ENCODE data around the gene MRPL4. TPM values are rescaled to one million over a fixed set of nuclear protein-coding genes. Genes with fewer than 3 reads are reported as not detected.
A peak's percentile ranks its signal among the peaks of the same experiment; 100 is the strongest.

Gene MRPL4
- total and polyA plus RNA-seq, 2 of the 13 experiments (the other 11 are each of a cell fraction or from before 2014, with no cell fraction given), result 40.6 to 42.5 TPM

DNA sequence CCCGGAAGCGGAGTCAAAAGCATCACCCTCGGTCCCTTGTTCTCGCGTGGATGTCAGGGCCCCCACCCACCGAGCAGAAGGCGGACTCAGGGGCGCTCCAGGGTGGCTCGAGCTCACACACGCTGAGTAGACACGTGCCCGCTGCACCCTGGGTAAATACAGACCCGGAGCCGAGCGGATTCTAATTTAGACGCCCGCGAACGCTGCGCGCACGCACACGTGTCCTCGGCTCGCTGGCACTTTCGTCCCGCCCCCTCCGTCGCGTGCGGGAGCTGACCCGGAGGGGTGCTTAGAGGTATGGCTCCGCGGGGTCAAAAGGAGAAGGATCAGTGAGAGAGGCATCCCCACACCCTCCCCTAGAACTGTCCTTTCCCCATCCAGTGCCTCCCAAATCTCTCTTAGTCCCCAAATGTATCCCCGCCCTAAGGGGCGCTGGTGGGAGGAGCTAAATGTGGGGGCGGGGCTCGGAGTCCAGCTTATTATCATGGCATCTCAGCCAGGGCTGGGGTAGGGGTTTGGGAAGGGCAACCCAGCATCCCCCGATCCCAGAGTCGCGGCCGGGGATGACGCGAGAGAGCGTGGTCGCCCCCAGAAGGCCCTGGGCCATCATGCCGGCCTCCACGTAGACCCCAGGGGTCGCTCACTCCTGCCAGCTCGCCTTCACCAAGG lies 37.3 kb downstream of the MRPL4 start (continued):
- TF ChIP-seq NRL (CRISPR knock-in tag; IDR thresholded peaks at IDR 0.05; ENCODE audit: borderline replicate concordance) (peak; percentile 89), CREB1 (IDR thresholded peaks at IDR 0.05) (no peak), CREB1 (CRISPR knock-in tag; IDR thresholded peaks at IDR 0.05) (no peak), ZNF746 (CRISPR knock-in tag; IDR thresholded peaks at IDR 0.05) (0 out of 2 replicates have a peak, but pooled peaks have one; percentile 62), HNRNPUL1 (IDR thresholded peaks at IDR 0.05; ENCODE audit: low read depth, low read length) (no peak), ZNF562 (CRISPR knock-in tag; IDR thresholded peaks at IDR 0.05; ENCODE audit: borderline replicate concordance) (no peak)
- TF ChIP-seq, protein P1, sequence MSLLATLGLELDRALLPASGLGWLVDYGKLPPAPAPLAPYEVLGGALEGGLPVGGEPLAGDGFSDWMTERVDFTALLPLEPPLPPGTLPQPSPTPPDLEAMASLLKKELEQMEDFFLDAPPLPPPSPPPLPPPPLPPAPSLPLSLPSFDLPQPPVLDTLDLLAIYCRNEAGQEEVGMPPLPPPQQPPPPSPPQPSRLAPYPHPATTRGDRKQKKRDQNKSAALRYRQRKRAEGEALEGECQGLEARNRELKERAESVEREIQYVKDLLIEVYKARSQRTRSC (CRISPR knock-in tag; IDR thresholded peaks at IDR 0.05; ENCODE audit: low read depth), result no peak
- TF ChIP-seq, protein P2, sequence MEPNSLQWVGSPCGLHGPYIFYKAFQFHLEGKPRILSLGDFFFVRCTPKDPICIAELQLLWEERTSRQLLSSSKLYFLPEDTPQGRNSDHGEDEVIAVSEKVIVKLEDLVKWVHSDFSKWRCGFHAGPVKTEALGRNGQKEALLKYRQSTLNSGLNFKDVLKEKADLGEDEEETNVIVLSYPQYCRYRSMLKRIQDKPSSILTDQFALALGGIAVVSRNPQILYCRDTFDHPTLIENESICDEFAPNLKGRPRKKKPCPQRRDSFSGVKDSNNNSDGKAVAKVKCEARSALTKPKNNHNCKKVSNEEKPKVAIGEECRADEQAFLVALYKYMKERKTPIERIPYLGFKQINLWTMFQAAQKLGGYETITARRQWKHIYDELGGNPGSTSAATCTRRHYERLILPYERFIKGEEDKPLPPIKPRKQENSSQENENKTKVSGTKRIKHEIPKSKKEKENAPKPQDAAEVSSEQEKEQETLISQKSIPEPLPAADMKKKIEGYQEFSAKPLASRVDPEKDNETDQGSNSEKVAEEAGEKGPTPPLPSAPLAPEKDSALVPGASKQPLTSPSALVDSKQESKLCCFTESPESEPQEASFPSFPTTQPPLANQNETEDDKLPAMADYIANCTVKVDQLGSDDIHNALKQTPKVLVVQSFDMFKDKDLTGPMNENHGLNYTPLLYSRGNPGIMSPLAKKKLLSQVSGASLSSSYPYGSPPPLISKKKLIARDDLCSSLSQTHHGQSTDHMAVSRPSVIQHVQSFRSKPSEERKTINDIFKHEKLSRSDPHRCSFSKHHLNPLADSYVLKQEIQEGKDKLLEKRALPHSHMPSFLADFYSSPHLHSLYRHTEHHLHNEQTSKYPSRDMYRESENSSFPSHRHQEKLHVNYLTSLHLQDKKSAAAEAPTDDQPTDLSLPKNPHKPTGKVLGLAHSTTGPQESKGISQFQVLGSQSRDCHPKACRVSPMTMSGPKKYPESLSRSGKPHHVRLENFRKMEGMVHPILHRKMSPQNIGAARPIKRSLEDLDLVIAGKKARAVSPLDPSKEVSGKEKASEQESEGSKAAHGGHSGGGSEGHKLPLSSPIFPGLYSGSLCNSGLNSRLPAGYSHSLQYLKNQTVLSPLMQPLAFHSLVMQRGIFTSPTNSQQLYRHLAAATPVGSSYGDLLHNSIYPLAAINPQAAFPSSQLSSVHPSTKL (CRISPR knock-in tag; IDR thresholded peaks at IDR 0.05), result no peak
- TF ChIP-seq, protein P3, sequence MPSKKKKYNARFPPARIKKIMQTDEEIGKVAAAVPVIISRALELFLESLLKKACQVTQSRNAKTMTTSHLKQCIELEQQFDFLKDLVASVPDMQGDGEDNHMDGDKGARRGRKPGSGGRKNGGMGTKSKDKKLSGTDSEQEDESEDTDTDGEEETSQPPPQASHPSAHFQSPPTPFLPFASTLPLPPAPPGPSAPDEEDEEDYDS (CRISPR knock-in tag; IDR thresholded peaks at IDR 0.05), result 0 out of 2 replicates have a peak, but pooled peaks have one; percentile 6
- TF ChIP-seq, protein P4, sequence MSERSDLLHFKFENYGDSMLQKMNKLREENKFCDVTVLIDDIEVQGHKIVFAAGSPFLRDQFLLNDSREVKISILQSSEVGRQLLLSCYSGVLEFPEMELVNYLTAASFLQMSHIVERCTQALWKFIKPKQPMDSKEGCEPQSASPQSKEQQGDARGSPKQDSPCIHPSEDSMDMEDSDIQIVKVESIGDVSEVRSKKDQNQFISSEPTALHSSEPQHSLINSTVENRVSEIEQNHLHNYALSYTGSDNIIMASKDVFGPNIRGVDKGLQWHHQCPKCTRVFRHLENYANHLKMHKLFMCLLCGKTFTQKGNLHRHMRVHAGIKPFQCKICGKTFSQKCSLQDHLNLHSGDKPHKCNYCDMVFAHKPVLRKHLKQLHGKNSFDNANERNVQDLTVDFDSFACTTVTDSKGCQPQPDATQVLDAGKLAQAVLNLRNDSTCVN (CRISPR knock-in tag; IDR thresholded peaks at IDR 0.05; ENCODE audit: borderline replicate concordance), result no peak
- TF ChIP-seq, protein P5, sequence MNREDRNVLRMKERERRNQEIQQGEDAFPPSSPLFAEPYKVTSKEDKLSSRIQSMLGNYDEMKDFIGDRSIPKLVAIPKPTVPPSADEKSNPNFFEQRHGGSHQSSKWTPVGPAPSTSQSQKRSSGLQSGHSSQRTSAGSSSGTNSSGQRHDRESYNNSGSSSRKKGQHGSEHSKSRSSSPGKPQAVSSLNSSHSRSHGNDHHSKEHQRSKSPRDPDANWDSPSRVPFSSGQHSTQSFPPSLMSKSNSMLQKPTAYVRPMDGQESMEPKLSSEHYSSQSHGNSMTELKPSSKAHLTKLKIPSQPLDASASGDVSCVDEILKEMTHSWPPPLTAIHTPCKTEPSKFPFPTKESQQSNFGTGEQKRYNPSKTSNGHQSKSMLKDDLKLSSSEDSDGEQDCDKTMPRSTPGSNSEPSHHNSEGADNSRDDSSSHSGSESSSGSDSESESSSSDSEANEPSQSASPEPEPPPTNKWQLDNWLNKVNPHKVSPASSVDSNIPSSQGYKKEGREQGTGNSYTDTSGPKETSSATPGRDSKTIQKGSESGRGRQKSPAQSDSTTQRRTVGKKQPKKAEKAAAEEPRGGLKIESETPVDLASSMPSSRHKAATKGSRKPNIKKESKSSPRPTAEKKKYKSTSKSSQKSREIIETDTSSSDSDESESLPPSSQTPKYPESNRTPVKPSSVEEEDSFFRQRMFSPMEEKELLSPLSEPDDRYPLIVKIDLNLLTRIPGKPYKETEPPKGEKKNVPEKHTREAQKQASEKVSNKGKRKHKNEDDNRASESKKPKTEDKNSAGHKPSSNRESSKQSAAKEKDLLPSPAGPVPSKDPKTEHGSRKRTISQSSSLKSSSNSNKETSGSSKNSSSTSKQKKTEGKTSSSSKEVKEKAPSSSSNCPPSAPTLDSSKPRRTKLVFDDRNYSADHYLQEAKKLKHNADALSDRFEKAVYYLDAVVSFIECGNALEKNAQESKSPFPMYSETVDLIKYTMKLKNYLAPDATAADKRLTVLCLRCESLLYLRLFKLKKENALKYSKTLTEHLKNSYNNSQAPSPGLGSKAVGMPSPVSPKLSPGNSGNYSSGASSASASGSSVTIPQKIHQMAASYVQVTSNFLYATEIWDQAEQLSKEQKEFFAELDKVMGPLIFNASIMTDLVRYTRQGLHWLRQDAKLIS (CRISPR knock-in tag; IDR thresholded peaks at IDR 0.05), result no peak
- TF ChIP-seq, protein P6, sequence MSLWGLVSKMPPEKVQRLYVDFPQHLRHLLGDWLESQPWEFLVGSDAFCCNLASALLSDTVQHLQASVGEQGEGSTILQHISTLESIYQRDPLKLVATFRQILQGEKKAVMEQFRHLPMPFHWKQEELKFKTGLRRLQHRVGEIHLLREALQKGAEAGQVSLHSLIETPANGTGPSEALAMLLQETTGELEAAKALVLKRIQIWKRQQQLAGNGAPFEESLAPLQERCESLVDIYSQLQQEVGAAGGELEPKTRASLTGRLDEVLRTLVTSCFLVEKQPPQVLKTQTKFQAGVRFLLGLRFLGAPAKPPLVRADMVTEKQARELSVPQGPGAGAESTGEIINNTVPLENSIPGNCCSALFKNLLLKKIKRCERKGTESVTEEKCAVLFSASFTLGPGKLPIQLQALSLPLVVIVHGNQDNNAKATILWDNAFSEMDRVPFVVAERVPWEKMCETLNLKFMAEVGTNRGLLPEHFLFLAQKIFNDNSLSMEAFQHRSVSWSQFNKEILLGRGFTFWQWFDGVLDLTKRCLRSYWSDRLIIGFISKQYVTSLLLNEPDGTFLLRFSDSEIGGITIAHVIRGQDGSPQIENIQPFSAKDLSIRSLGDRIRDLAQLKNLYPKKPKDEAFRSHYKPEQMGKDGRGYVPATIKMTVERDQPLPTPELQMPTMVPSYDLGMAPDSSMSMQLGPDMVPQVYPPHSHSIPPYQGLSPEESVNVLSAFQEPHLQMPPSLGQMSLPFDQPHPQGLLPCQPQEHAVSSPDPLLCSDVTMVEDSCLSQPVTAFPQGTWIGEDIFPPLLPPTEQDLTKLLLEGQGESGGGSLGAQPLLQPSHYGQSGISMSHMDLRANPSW (CRISPR knock-in tag; IDR thresholded peaks at IDR 0.05; ENCODE audit: borderline replicate concordance), result no peak
- TF ChIP-seq, protein P7, sequence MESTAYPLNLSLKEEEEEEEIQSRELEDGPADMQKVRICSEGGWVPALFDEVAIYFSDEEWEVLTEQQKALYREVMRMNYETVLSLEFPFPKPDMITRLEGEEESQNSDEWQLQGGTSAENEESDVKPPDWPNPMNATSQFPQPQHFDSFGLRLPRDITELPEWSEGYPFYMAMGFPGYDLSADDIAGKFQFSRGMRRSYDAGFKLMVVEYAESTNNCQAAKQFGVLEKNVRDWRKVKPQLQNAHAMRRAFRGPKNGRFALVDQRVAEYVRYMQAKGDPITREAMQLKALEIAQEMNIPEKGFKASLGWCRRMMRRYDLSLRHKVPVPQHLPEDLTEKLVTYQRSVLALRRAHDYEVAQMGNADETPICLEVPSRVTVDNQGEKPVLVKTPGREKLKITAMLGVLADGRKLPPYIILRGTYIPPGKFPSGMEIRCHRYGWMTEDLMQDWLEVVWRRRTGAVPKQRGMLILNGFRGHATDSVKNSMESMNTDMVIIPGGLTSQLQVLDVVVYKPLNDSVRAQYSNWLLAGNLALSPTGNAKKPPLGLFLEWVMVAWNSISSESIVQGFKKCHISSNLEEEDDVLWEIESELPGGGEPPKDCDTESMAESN (CRISPR knock-in tag; conservative IDR thresholded peaks at IDR 0.05), result 0 out of 2 replicates have a peak, but pooled peaks have one; percentile 32

Measured in HepG2 (cell line).